Transverse colon (tissue), 4 donors: ENCODE measurements around the gene PAGE1.

ENCODE experiments used
- CTCF ChIP-seq, 5 experiments: fragments of 200-600 bp in 3 of 5; fragments of 450-650 bp in 2 of 5; sonication (generic) in 3 of 5; IDR thresholded peaks; 1 replicate in 2 of 5; 2 replicates in 3 of 5; pipeline ENCODE4 v1.5.1; 2016 to 2017; ENCODE audit warnings: antibody characterized with exemption in 5 of 5, inconsistent platforms in 3 of 5, mild to moderate bottlenecking in 2 of 5, moderate library complexity in 1 of 5
- POLR2AphosphoS5 ChIP-seq, 3 donors: sonication (generic); formaldehyde crosslinking; IDR thresholded peaks; one replicate each; pipeline ENCODE4 v1.6.1; 2016; ENCODE audit warnings: antibody characterized with exemption in 3 of 3

- TF ChIP-seq CTCF (IDR thresholded peaks at IDR 0.05) (no peak), POLR2AphosphoS5 (IDR thresholded peaks at IDR 0.05) (no peak)
Observed at GRCh38 chrX:49712577-49712976, 16.8 kb upstream of the PAGE1 start.
